Ascending aorta (tissue), 2 donors: ENCODE data around the gene CAB39L. TPM values are rescaled to one million over a fixed set of nuclear protein-coding genes. Genes with fewer than 3 reads are reported as not detected.

Experiments
- DNase-seq, 2 donors: peaks; one replicate each; pipeline ENCODE4 v3.0.0-alpha.2; 2019; ENCODE audit warnings: low spot score in 2 of 2
- H3K27ac ChIP-seq, 2 donors: fragments of 200-600 bp; sonication (generic); one replicate each; pipeline ENCODE4 v1.5.1; 2016 to 2017; ENCODE audit warnings: mild to moderate bottlenecking in 1 of 2
- H3K27me3 ChIP-seq: fragments of 200-600 bp; sonication (generic); one replicate; pipeline ENCODE4 v1.5.1; 2017
- H3K36me3 ChIP-seq, 2 donors: fragments of 200-600 bp; sonication (generic); one replicate each; pipeline ENCODE4 v1.5.1; 2016
- H3K4me1 ChIP-seq, 2 donors: fragments of 200-600 bp; sonication (generic); one replicate each; pipeline ENCODE4 v1.5.1; 2016 to 2017; ENCODE audit warnings: mild to moderate bottlenecking in 1 of 2
- H3K4me3 ChIP-seq, 2 donors: fragments of 200-600 bp; sonication (generic); one replicate each; pipeline ENCODE4 v1.5.1; 2016 to 2017; ENCODE audit warnings: mild to moderate bottlenecking in 1 of 2
- H3K9me3 ChIP-seq, 2 donors: fragments of 200-600 bp; sonication (generic); one replicate each; pipeline ENCODE4 v1.5.1; 2016
- CTCF ChIP-seq, 3 experiments: fragments of 200-600 bp in 2 of 3; fragments of 450-650 bp in 1 of 3; sonication (generic) in 2 of 3; IDR thresholded peaks; one replicate each; pipeline ENCODE4 v1.5.1; 2016 to 2019; ENCODE audit warnings: antibody characterized with exemption in 3 of 3, mild to moderate bottlenecking in 1 of 3, moderate library complexity in 1 of 3
- intact Hi-C: fragments of 100-400 bp; cut with DNase I; formaldehyde crosslinking; loops from one replicate; pipeline ENCODE4 v1.15.1; 2023
- total RNA-seq: library from RNA; depleted of rRNA; stranded (reverse); fragments of >200 nt; gene quantifications from one replicate; pipeline ENCODE4 v1.1.0, GENCODE V29; 2016

Gene CAB39L
- total RNA-seq, 1 donor from 2014 or later, result 30.1 TPM

- Histone ChIP-seq H3K36me3 (peaks cover 0 to 6% of the 10 kb centered on the region in 2 donors), H3K27ac (peak overlapping the region; percentile 23 to 50), H3K9me3 (no peaks in the 10 kb centered on the region), H3K27me3 (no peaks in the 10 kb centered on the region), H3K4me1 (peaks cover 0 to 23% of the 10 kb centered on the region in 2 donors), H3K4me3 (no peak overlapping the region)
- intact Hi-C loops, result no loop called here
- no peak for TF ChIP-seq CTCF (IDR thresholded peaks at IDR 0.05)
- no peak for DNase-seq
Observed at GRCh38 chr13:49371943-49372613, 71.8 kb downstream of the CAB39L start.

DNA sequence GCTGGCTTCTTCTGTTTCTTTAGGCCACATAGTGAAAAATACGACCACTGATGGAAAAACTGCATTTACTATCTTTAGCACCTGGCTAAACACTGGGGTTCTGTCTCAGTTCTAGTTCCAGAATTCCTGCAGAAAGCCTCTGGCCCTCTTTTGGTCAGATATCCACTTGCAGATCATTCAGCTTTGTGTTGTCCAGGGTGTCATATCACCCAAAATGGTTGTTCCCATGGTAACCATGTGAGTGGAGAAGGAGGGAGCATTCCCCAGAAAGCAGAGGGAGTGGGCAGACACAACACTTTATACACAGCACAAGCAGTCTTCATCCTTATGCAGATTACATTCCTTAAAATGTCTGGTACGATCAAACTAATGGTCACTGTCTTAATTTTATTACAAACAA lies 73.5 kb downstream of the CAB39L start:
- Histone ChIP-seq H3K4me1 (peaks cover 0 to 28% of the 10 kb centered on the region in 2 donors), H3K36me3 (peaks cover 0 to 2% of the 10 kb centered on the region in 2 donors), H3K27me3 (no peaks in the 10 kb centered on the region), H3K4me3 (no peak overlapping the region), H3K9me3 (no peaks in the 10 kb centered on the region), H3K27ac (no peak overlapping the region)
- DNase-seq, result no peak
- TF ChIP-seq CTCF (IDR thresholded peaks at IDR 0.05), result no peak
- intact Hi-C loops, result no loop called here

- TF ChIP-seq CTCF (IDR thresholded peaks at IDR 0.05), result no peak
- no peaks in the 10 kb centered on the region for H3K36me3 ChIP-seq
- DNase-seq, result no peak
- peaks cover 0 to 28% of the 10 kb centered on the region in 2 donors for H3K4me1 ChIP-seq
- intact Hi-C loops, result no loop called here
- H3K27ac ChIP-seq, result no peak overlapping the region
- H3K27me3 ChIP-seq, result no peaks in the 10 kb centered on the region
- H3K4me3 ChIP-seq, result no peak overlapping the region
- H3K9me3 ChIP-seq, result no peaks in the 10 kb centered on the region
Observed at GRCh38 chr13:49369866-49370265, 74.0 kb downstream of the CAB39L start.

- no peak for TF ChIP-seq CTCF (IDR thresholded peaks at IDR 0.05)
- Histone ChIP-seq H3K4me1 (peaks cover 0 to 23% of the 10 kb centered on the region in 2 donors), H3K27me3 (no peaks in the 10 kb centered on the region), H3K4me3 (no peak overlapping the region), H3K36me3 (no peaks in the 10 kb centered on the region), H3K27ac (no peak overlapping the region), H3K9me3 (peaks cover 0 to 8% of the 10 kb centered on the region in 2 donors)
- no peak for DNase-seq
- intact Hi-C loops, result no loop called here
Observed at GRCh38 chr13:49368688-49369087, 75.2 kb downstream of the CAB39L start.

- Histone ChIP-seq H3K27me3 (no peaks in the 10 kb centered on the region), H3K36me3 (no peaks in the 10 kb centered on the region), H3K27ac (peak overlapping the region; percentile 43 to 46), H3K4me1 (peaks cover 0 to 17% of the 10 kb centered on the region in 2 donors), H3K4me3 (no peak overlapping the region), H3K9me3 (peaks cover 0 to 11% of the 10 kb centered on the region in 2 donors)
- peak in 1 of 3 experiments; percentile 11 for TF ChIP-seq CTCF (IDR thresholded peaks at IDR 0.05)
- intact Hi-C loops, result no loop called here
- DNase-seq, result no peak
Observed at GRCh38 chr13:49367640-49368422, 76.0 kb downstream of the CAB39L start.
